Astrocyte (in vitro differentiated cells and primary cell): ENCODE measurements around the gene TBK1. TPM values are rescaled to one million over a fixed set of nuclear protein-coding genes. Genes with fewer than 3 reads are reported as not detected.

ENCODE experiments used
- DNase-seq: peaks from one replicate; pipeline ENCODE4 v3.0.0-alpha.2; 2010; ENCODE audit warnings: low read depth
- FAIRE-seq: peaks from 2 replicates; lab custom pipeline; 2011; peaks lifted over from hg19 to GRCh38; lab: Jason Lieb, UNC
- H2AFZ ChIP-seq: 2 replicates; pipeline ENCODE4 v1.6.0; 2012; ENCODE audit warnings: low read depth, low read length, inconsistent platforms
- H3K27ac ChIP-seq: 2 replicates; pipeline ENCODE4 v1.5.1; 2011; ENCODE audit warnings: low read depth, low read length, inconsistent platforms
- H3K27me3 ChIP-seq: 2 replicates; pipeline ENCODE4 v1.6.0; 2011; ENCODE audit warnings: low read length, inconsistent platforms; ENCODE audit not compliant: insufficient read depth
- H3K36me3 ChIP-seq: 2 replicates; pipeline ENCODE4 v1.5.1; 2011; ENCODE audit warnings: low read length, inconsistent platforms; ENCODE audit not compliant: insufficient read depth
- H3K4me1 ChIP-seq: 2 replicates; pipeline ENCODE4 v1.5.1; 2011; ENCODE audit warnings: low read length, inconsistent platforms; ENCODE audit not compliant: insufficient read depth
- H3K4me2 ChIP-seq: 2 replicates; pipeline ENCODE4 v1.6.0; 2012; ENCODE audit warnings: low read length, inconsistent platforms
- H3K4me3 ChIP-seq: 2 replicates; pipeline ENCODE4 v1.5.1; 2011; ENCODE audit warnings: low read depth, mild to moderate bottlenecking, low read length, inconsistent platforms; ENCODE audit not compliant: insufficient read depth
- H3K79me2 ChIP-seq: 2 replicates; pipeline ENCODE4 v1.6.0; 2012; ENCODE audit warnings: mild to moderate bottlenecking, low read length, inconsistent platforms; ENCODE audit not compliant: insufficient read depth
- H3K9ac ChIP-seq: 2 replicates; pipeline ENCODE4 v1.6.0; 2012; ENCODE audit warnings: mild to moderate bottlenecking, low read length, inconsistent platforms
- H3K9me3 ChIP-seq: 2 replicates; pipeline ENCODE4 v1.5.1; 2012; ENCODE audit warnings: low read depth, mild to moderate bottlenecking, low read length, inconsistent platforms; ENCODE audit not compliant: insufficient read depth
- H4K20me1 ChIP-seq: 2 replicates; pipeline ENCODE4 v1.6.0; 2012; ENCODE audit warnings: low read length, inconsistent platforms; ENCODE audit not compliant: insufficient read depth
- H3K27ac Mint-ChIP-seq: one replicate; pipeline ENCODE4 v1.8.0; 2021; ENCODE audit warnings: mild to moderate bottlenecking, mixed read lengths; ENCODE audit not compliant: unreplicated experiment
- H3K27me3 Mint-ChIP-seq: one replicate; pipeline ENCODE4 v1.8.0; 2021; ENCODE audit warnings: low read depth, mixed read lengths; ENCODE audit not compliant: unreplicated experiment
- H3K36me3 Mint-ChIP-seq: one replicate; pipeline ENCODE4 v1.8.0; 2021; ENCODE audit warnings: low read depth, mixed read lengths; ENCODE audit not compliant: unreplicated experiment
- H3K4me1 Mint-ChIP-seq: one replicate; pipeline ENCODE4 v1.8.0; 2021; ENCODE audit warnings: low read depth, mixed read lengths; ENCODE audit not compliant: unreplicated experiment
- H3K4me3 Mint-ChIP-seq: one replicate; pipeline ENCODE4 v1.8.0; 2021; ENCODE audit warnings: mild to moderate bottlenecking, moderate library complexity, mixed read lengths; ENCODE audit not compliant: unreplicated experiment
- H3K9me3 Mint-ChIP-seq: one replicate; pipeline ENCODE4 v1.8.0; 2021; ENCODE audit warnings: mild to moderate bottlenecking, mixed read lengths; ENCODE audit not compliant: unreplicated experiment
- EZH2 ChIP-seq: IDR thresholded peaks from 2 replicates; pipeline ENCODE4 v1.6.1; 2012; ENCODE audit warnings: mild to moderate bottlenecking, low read length, inconsistent platforms; ENCODE audit not compliant: insufficient read depth
- total RNA-seq: library from RNA; stranded (reverse); gene quantifications from 2 replicates; pipeline ENCODE4 v1.2.1, GENCODE V29; 2021
- TF ChIP-seq, protein P1 (sequence below): IDR thresholded peaks from 2 replicates; pipeline ENCODE4 v1.5.1; 2011; ENCODE audit warnings: low read depth, mild to moderate bottlenecking, inconsistent platforms, low read length, moderate library complexity; ENCODE audit not compliant: insufficient read depth

Gene TBK1
- total RNA-seq, 1 donor from 2014 or later, result 23.7 TPM

DNA sequence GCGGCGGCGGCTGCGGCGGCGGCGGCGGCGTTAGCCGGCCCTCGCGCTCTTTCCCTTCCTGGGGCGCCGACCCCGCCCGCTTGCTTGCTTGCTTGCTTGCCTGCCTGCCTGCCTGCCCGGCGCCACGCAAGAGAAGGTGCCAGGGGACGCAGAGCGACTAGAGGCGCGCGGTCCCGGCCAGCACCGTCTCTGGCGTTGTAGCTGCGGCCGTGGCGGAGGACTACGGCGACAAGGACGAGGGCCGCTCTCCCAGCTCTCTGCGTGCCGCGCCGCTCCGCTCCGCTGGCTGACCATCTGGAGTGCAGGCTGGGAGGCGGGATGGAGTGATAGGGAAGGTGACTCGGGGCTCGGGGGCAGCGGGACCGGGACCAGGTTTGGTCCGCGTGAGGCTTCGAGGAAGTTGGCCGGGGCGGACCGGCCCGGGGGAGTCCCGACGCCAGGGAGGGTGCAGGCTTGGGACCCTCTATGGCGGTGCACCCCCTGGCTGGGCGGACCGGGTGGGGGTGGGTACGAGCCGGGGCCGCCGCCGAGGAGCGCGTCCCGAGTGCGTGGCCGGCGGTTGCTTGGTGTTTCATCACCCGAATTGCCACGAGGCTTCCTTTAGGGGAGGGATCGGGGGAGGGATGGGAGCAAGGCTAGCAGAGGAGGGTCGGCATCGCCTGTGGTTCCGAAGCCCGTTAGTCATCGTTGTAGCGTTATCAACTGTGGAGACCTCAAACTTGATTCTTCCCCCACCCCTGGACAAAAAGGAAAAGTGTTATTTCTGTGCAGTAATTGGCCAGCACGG lies 47.3 kb upstream of the TBK1 start:
- Mint-ChIP-seq H3K36me3 (peaks cover 3% of the 10 kb centered on the region), H3K4me3 (peak overlapping the region; percentile 93), H3K4me1 (peaks cover 17% of the 10 kb centered on the region), H3K27ac (peak overlapping the region; percentile 98), H3K27me3 (no peaks in the 10 kb centered on the region), H3K9me3 (no peaks in the 10 kb centered on the region)
- Histone ChIP-seq H3K27ac (peak overlapping the region; percentile 99), H3K4me3 (peak overlapping the region; percentile 96), H3K9ac (peak overlapping the region; percentile 100), H3K79me2 (peaks cover 46% of the 10 kb centered on the region), H3K36me3 (no peaks in the 10 kb centered on the region), H3K9me3 (no peaks in the 10 kb centered on the region), H3K27me3 (no peaks in the 10 kb centered on the region), H2AFZ (peak overlapping the region; percentile 90), H3K4me1 (peaks cover 4% of the 10 kb centered on the region), H3K4me2 (peak overlapping the region; percentile 97), H4K20me1 (peaks cover 37% of the 10 kb centered on the region)
- TF ChIP-seq, protein P1, sequence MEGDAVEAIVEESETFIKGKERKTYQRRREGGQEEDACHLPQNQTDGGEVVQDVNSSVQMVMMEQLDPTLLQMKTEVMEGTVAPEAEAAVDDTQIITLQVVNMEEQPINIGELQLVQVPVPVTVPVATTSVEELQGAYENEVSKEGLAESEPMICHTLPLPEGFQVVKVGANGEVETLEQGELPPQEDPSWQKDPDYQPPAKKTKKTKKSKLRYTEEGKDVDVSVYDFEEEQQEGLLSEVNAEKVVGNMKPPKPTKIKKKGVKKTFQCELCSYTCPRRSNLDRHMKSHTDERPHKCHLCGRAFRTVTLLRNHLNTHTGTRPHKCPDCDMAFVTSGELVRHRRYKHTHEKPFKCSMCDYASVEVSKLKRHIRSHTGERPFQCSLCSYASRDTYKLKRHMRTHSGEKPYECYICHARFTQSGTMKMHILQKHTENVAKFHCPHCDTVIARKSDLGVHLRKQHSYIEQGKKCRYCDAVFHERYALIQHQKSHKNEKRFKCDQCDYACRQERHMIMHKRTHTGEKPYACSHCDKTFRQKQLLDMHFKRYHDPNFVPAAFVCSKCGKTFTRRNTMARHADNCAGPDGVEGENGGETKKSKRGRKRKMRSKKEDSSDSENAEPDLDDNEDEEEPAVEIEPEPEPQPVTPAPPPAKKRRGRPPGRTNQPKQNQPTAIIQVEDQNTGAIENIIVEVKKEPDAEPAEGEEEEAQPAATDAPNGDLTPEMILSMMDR, result no peak
- no peak for TF ChIP-seq EZH2
- FAIRE-seq, result no peak
- DNase-seq, result peak; percentile 84

GRCh38 chr12:64407342-64408223 lies 44.3 kb upstream of the TBK1 start:
- Histone ChIP-seq H3K4me2 (peak overlapping the region; percentile 13), H3K9me3 (no peaks in the 10 kb centered on the region), H3K9ac (no peak overlapping the region), H2AFZ (no peak overlapping the region), H3K4me1 (peaks cover 4% of the 10 kb centered on the region), H3K4me3 (no peak overlapping the region), H3K36me3 (peaks cover 11% of the 10 kb centered on the region), H3K27me3 (no peaks in the 10 kb centered on the region), H3K27ac (no peak overlapping the region), H4K20me1 (peaks cover 50% of the 10 kb centered on the region), H3K79me2 (peaks cover 56% of the 10 kb centered on the region)
- no peak for FAIRE-seq
- TF ChIP-seq, protein P1, result no peak
- no peak for TF ChIP-seq EZH2
- Mint-ChIP-seq H3K9me3 (no peaks in the 10 kb centered on the region), H3K27me3 (no peaks in the 10 kb centered on the region), H3K36me3 (peaks cover 9% of the 10 kb centered on the region), H3K27ac (no peak overlapping the region), H3K4me3 (peak overlapping the region; percentile 93), H3K4me1 (peaks cover 19% of the 10 kb centered on the region)
- no peak for DNase-seq
